Stomach (tissue), 4 donors: ENCODE data around the gene OTOP1.

Experiments
- EP300 ChIP-seq: sonication (generic); formaldehyde crosslinking; IDR thresholded peaks from one replicate; pipeline ENCODE4 v1.6.1; 2017; ENCODE audit warnings: antibody characterized with exemption
- POLR2A ChIP-seq, 4 donors: fragments of 450-650 bp; IDR thresholded peaks; one replicate each; pipeline ENCODE4 v1.6.1; 2016; ENCODE audit warnings: antibody characterized with exemption in 4 of 4, control low read depth in 2 of 4, mild to moderate bottlenecking in 1 of 4, moderate library complexity in 1 of 4
- POLR2AphosphoS5 ChIP-seq, 3 donors: sonication (generic); formaldehyde crosslinking; IDR thresholded peaks; one replicate each; pipeline ENCODE4 v1.6.1; 2016; ENCODE audit warnings: antibody characterized with exemption in 3 of 3
- TF ChIP-seq, protein P1 (sequence below), 7 experiments: fragments of 450-650 bp in 4 of 7; fragments of 200-600 bp in 3 of 7; sonication (generic) in 3 of 7; IDR thresholded peaks; one replicate each; pipeline ENCODE4 v1.5.1; 2016 to 2019; ENCODE audit warnings: antibody characterized with exemption in 7 of 7, control low read depth in 2 of 7, mild to moderate bottlenecking in 1 of 7

DNA sequence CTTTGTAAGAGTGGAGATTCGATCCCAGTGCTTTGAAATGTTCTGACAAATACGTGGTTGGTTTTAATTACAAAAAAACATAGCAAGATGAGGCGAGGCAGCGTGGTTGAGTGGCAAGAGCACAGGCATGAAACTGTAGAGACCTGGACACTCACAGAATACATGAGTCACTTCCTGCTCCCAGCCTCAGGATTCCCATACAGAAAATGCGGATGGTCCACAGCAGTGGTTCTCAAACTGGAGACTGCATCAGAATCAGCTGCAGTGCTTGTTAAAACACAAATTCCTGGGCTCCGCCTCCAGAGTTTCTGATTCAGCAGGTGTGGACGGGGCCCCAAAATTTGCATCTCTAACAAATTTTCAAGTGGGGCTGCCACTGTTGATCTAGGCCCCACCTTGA is 10.1 kb downstream of the OTOP1 start:
- TF ChIP-seq, protein P1, sequence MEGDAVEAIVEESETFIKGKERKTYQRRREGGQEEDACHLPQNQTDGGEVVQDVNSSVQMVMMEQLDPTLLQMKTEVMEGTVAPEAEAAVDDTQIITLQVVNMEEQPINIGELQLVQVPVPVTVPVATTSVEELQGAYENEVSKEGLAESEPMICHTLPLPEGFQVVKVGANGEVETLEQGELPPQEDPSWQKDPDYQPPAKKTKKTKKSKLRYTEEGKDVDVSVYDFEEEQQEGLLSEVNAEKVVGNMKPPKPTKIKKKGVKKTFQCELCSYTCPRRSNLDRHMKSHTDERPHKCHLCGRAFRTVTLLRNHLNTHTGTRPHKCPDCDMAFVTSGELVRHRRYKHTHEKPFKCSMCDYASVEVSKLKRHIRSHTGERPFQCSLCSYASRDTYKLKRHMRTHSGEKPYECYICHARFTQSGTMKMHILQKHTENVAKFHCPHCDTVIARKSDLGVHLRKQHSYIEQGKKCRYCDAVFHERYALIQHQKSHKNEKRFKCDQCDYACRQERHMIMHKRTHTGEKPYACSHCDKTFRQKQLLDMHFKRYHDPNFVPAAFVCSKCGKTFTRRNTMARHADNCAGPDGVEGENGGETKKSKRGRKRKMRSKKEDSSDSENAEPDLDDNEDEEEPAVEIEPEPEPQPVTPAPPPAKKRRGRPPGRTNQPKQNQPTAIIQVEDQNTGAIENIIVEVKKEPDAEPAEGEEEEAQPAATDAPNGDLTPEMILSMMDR (IDR thresholded peaks at IDR 0.05): no peak
- no peak for TF ChIP-seq POLR2A (IDR thresholded peaks at IDR 0.05)
- TF ChIP-seq POLR2AphosphoS5 (IDR thresholded peaks at IDR 0.05): no peak
- TF ChIP-seq EP300: no peak
